HFF-Myc (cell line): Measurements from ENCODE around the gene PPP6R2.
"Not testable (repeated sequence)": the region's sequence is repeated elsewhere in the genome, so short reads cannot be mapped to it uniquely, and the experiment has no call there.

Source experiments
- DNase-seq: peaks from one replicate; pipeline ENCODE4 v3.0.0-alpha.2; 2011; ENCODE audit warnings: low read depth; ENCODE audit errors: extremely low read depth
- H3K4me3 ChIP-seq: replicated peaks from 2 replicates; pipeline ENCODE4 v1.5.1; 2011; ENCODE audit warnings: low read depth, mild to moderate bottlenecking, control low read depth, low read length
- CTCF ChIP-seq: IDR thresholded peaks from 2 replicates; pipeline ENCODE4 v1.5.1; 2012; ENCODE audit warnings: mild to moderate bottlenecking, low read depth, low read length, control low read depth; ENCODE audit errors: missing control alignments

Gene PPP6R2

GRCh38 chr22:50318698-50319411 is 24.3 kb upstream of the PPP6R2 start:
- no peak for TF ChIP-seq CTCF
- no peak for DNase-seq
- no peak overlapping the region for H3K4me3 ChIP-seq

GRCh38 chr22:50319503-50319951 is 23.6 kb upstream of the PPP6R2 start:
- no peak for DNase-seq
- TF ChIP-seq CTCF: no peak
- H3K4me3 ChIP-seq: no peak overlapping the region

GRCh38 chr22:50320116-50320515 is 23.0 kb upstream of the PPP6R2 start:
- H3K4me3 ChIP-seq: no peak overlapping the region
- TF ChIP-seq CTCF: no peak
- no peak for DNase-seq

GRCh38 chr22:50320671-50321325 is 22.3 kb upstream of the PPP6R2 start:
- TF ChIP-seq CTCF: no peak
- H3K4me3 ChIP-seq: no peak overlapping the region
- no peak for DNase-seq

GRCh38 chr22:50322382-50323104 is 20.6 kb upstream of the PPP6R2 start:
- H3K4me3 ChIP-seq, DNase-seq: not testable (repeated sequence)

GRCh38 chr22:50323900-50324299 is 19.2 kb upstream of the PPP6R2 start:
- no peak for TF ChIP-seq CTCF
- H3K4me3 ChIP-seq: no peak overlapping the region
- no peak for DNase-seq
